HepG2 (cell line): Measurements from ENCODE around the gene HES3. TPM values are rescaled to one million over a fixed set of nuclear protein-coding genes. Genes with fewer than 3 reads are reported as not detected.

ENCODE experiments used
- ATRX ChIP-seq: sonication (generic); formaldehyde crosslinking; IDR thresholded peaks from 2 replicates; pipeline ENCODE4 v1.4.0; 2020; ENCODE audit warnings: missing genetic modification reagents, borderline replicate concordance
- ELF4 ChIP-seq: sonication (generic); formaldehyde crosslinking; IDR thresholded peaks from 2 replicates; pipeline ENCODE4 v1.5.0; 2020; ENCODE audit warnings: missing genetic modification reagents, mild to moderate bottlenecking, moderate library complexity, borderline replicate concordance
- GATAD2A ChIP-seq: IDR thresholded peaks from 2 replicates; pipeline ENCODE4 v1.6.1; 2016
- MEIS2 ChIP-seq: sonication (generic); formaldehyde crosslinking; IDR thresholded peaks from 2 replicates; pipeline ENCODE4 v1.9.0; 2021; ENCODE audit warnings: mild to moderate bottlenecking, missing genetic modification reagents
- NFKB2 ChIP-seq: sonication (generic); formaldehyde crosslinking; IDR thresholded peaks from 2 replicates; pipeline ENCODE4 v1.4.0; 2020; ENCODE audit warnings: missing genetic modification reagents, borderline replicate concordance
- ZFP1 ChIP-seq: IDR thresholded peaks from 2 replicates; pipeline ENCODE4 v1.6.1; 2016
- ZFP90 ChIP-seq: sonication (generic); formaldehyde crosslinking; IDR thresholded peaks from 2 replicates; pipeline ENCODE4 v1.8.0; 2022; ENCODE audit warnings: missing genetic modification reagents, mild to moderate bottlenecking, inconsistent platforms, borderline replicate concordance
- ZNF180 ChIP-seq: sonication (generic); formaldehyde crosslinking; IDR thresholded peaks from 2 replicates; pipeline ENCODE4 v1.4.0; 2020; ENCODE audit warnings: low read depth, missing genetic modification reagents, borderline replicate concordance
- ZNF232 ChIP-seq: sonication (generic); formaldehyde crosslinking; IDR thresholded peaks from 2 replicates; pipeline ENCODE4 v1.4.0; 2020; ENCODE audit warnings: missing genetic modification reagents, borderline replicate concordance
- ZNF256 ChIP-seq: sonication (generic); formaldehyde crosslinking; conservative IDR thresholded peaks from 2 replicates; pipeline ENCODE4 v1.4.0; 2020; ENCODE audit warnings: missing genetic modification reagents
- ZNF292 ChIP-seq: sonication (generic); formaldehyde crosslinking; IDR thresholded peaks from 2 replicates; pipeline ENCODE4 v1.8.1; 2022; ENCODE audit warnings: mild to moderate bottlenecking, low read depth, missing genetic modification reagents, borderline replicate concordance
- ZNF317 ChIP-seq: sonication (generic); formaldehyde crosslinking; IDR thresholded peaks from 2 replicates; pipeline ENCODE4 v1.5.0; 2020; ENCODE audit warnings: mild to moderate bottlenecking, missing genetic modification reagents
- ZNF329 ChIP-seq: sonication (generic); formaldehyde crosslinking; IDR thresholded peaks from 2 replicates; pipeline ENCODE4 v1.9.0; 2021; ENCODE audit warnings: low read depth, mild to moderate bottlenecking, missing genetic modification reagents
- ZNF333 ChIP-seq: sonication (generic); formaldehyde crosslinking; IDR thresholded peaks from 2 replicates; pipeline ENCODE4 v1.4.0; 2020; ENCODE audit warnings: mild to moderate bottlenecking, missing genetic modification reagents, borderline replicate concordance
- ZNF367 ChIP-seq: sonication (generic); formaldehyde crosslinking; IDR thresholded peaks from 2 replicates; pipeline ENCODE4 v1.4.0; 2020; ENCODE audit warnings: missing genetic modification reagents, borderline replicate concordance
- ZNF607 ChIP-seq: sonication (generic); formaldehyde crosslinking; IDR thresholded peaks from 2 replicates; pipeline ENCODE4 v1.5.1; 2020; ENCODE audit warnings: missing genetic modification reagents, mild to moderate bottlenecking, borderline replicate concordance
- ZNF678 ChIP-seq: sonication (generic); formaldehyde crosslinking; IDR thresholded peaks from 2 replicates; pipeline ENCODE4 v1.4.0; 2020; ENCODE audit warnings: mild to moderate bottlenecking, missing genetic modification reagents
- ZNF883 ChIP-seq: sonication (generic); formaldehyde crosslinking; IDR thresholded peaks from 2 replicates; pipeline ENCODE4 v1.5.1; 2020; ENCODE audit warnings: mild to moderate bottlenecking, missing genetic modification reagents; ENCODE audit errors: not compliant biosample characterization
- polyA plus RNA-seq, 8 experiments: library from polyadenylated mRNA; depleted of rRNA in 3 of 8; stranded (reverse) in 7 of 8; unstranded in 1 of 8; fragments of >200 nt; fragmentation: Illumina TruSeq in 4 of 8; extraction: Trizol in 4 of 8; gene quantifications; 2 replicates each; pipeline versions ENCODE4 v1.2.1 to v1.2.3, GENCODE V29; 2011 to 2016; ENCODE audit warnings: low read depth in 4 of 8, missing spikeins in 1 of 8, mixed read lengths in 1 of 8; ENCODE audit not compliant: insufficient read depth in 1 of 8
- total RNA-seq, 5 experiments: library from RNA; depleted of rRNA; stranded (reverse); fragments of >200 nt; fragmentation: Illumina TruSeq; extraction: Trizol; gene quantifications; 2 replicates each; pipeline ENCODE4 v1.2.3, GENCODE V29; 2016; ENCODE audit warnings: low read depth in 1 of 5
- TF ChIP-seq, protein P1 (sequence below): sonication (generic); formaldehyde crosslinking; IDR thresholded peaks from 2 replicates; pipeline ENCODE4 v1.5.0; 2020; ENCODE audit warnings: missing genetic modification reagents
- TF ChIP-seq, protein P2 (sequence below): sonication (generic); formaldehyde crosslinking; IDR thresholded peaks from 2 replicates; pipeline ENCODE4 v1.5.1; 2020; ENCODE audit warnings: missing genetic modification reagents, mild to moderate bottlenecking, borderline replicate concordance
- TF ChIP-seq, protein P3 (sequence below): sonication (generic); formaldehyde crosslinking; IDR thresholded peaks from 2 replicates; pipeline ENCODE4 v1.4.0; 2020; ENCODE audit warnings: missing genetic modification reagents, low read depth, mild to moderate bottlenecking, borderline replicate concordance
- TF ChIP-seq, protein P4 (sequence below): sonication (generic); formaldehyde crosslinking; IDR thresholded peaks from 2 replicates; pipeline ENCODE4 v1.9.0; 2022; ENCODE audit warnings: missing genetic modification reagents, mild to moderate bottlenecking, borderline replicate concordance
- TF ChIP-seq, protein P5 (sequence below): sonication (generic); formaldehyde crosslinking; IDR thresholded peaks from 2 replicates; pipeline ENCODE4 v1.4.0; 2020; ENCODE audit warnings: missing genetic modification reagents

Gene HES3
- total and polyA plus RNA-seq, 2 of the 13 experiments (the other 11 are each of a cell fraction or from before 2014, with no cell fraction given) = not detected

DNA sequence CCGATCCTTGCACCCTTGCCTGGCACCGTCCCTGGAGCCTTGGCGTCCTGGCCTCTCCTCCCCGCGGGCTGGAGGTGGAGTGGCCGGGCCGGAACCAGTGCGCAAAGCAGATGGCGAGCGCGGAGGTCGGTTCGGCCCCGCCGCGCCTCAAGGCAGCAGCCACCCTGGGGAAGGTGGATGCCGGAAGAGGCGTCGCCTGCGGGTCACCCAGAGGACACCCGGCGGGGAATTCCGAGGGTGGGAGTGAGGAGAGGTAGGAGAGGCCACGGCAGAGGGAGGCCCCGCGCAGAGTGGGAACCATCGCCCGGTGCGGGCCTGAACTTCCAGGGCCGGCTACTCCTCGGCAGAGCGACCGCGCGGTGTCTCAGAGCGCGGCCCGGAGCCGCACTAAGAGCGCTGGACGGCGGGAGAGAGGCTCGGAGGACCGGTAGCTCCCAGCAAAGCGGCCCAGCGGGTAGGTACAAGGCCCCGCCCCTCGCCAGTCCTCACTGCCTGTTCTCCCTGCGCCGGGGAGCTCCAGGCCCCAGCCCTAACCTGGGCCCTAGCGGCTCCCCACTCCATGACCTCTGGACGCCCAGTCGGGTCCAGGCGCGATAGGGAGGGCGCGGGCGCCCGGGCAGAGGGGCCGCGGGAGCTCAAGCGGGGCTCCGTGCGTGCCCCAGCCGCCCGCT, 38.0 kb upstream of the HES3 start, which contains the start of gene RNF207 (continued):
- peak; percentile 38 for TF ChIP-seq ZNF232 (CRISPR knock-in tag)
- TF ChIP-seq ZNF317 (CRISPR knock-in tag) = peak; percentile 73
- TF ChIP-seq ATRX = no peak
- no peak; the same call in 1 of the 2 replicates for TF ChIP-seq ZNF292 (CRISPR knock-in tag)
- TF ChIP-seq ZNF333 (CRISPR knock-in tag) = peak; percentile 66; the same call in 1 of the 2 replicates
- TF ChIP-seq, protein P1, sequence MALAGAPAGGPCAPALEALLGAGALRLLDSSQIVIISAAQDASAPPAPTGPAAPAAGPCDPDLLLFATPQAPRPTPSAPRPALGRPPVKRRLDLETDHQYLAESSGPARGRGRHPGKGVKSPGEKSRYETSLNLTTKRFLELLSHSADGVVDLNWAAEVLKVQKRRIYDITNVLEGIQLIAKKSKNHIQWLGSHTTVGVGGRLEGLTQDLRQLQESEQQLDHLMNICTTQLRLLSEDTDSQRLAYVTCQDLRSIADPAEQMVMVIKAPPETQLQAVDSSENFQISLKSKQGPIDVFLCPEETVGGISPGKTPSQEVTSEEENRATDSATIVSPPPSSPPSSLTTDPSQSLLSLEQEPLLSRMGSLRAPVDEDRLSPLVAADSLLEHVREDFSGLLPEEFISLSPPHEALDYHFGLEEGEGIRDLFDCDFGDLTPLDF (CRISPR knock-in tag) = peak; percentile 66; the same call in 1 of the 2 replicates
- TF ChIP-seq ZNF883 (CRISPR knock-in tag) = peak; percentile 43
- TF ChIP-seq GATAD2A = peak; percentile 29; the same call in 1 of the 2 replicates
- TF ChIP-seq, protein P2, sequence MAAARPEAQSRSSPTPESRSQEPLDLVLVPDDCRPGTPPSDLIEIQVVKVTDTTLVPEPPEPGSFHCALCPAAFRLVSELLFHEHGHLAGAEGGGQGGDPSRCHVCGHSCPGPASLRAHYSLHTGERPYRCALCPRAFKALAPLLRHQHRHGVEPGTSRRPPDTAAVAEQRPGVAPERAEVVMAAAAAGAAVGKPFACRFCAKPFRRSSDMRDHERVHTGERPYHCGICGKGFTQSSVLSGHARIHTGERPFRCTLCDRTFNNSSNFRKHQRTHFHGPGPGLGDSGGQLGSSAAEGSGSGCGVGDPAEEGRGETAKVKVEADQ = peak; percentile 54; the same call in 1 of the 2 replicates
- TF ChIP-seq ZNF607 (CRISPR knock-in tag) = peak; percentile 45; the same call in 1 of the 2 replicates
- no peak for TF ChIP-seq ZNF180 (CRISPR knock-in tag)
- 0 out of 2 replicates have a peak, but pooled peaks have one; percentile 34 for TF ChIP-seq ZNF256 (CRISPR knock-in tag)
- TF ChIP-seq, protein P3, sequence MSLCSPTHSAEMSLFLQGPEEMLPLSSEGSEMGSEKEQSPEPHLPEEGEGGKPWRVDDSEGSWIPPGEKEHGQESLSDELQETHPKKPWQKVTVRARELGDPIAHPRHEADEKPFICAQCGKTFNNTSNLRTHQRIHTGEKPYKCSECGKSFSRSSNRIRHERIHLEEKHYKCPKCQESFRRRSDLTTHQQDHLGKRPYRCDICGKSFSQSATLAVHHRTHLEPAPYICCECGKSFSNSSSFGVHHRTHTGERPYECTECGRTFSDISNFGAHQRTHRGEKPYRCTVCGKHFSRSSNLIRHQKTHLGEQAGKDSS = no peak
- TF ChIP-seq ZNF329 (CRISPR knock-in tag) = peak; percentile 63; the same call in 1 of the 2 replicates
- TF ChIP-seq ELF4 = no peak
- TF ChIP-seq ZNF678 = no peak; the same call in 1 of the 2 replicates
- TF ChIP-seq, protein P4, sequence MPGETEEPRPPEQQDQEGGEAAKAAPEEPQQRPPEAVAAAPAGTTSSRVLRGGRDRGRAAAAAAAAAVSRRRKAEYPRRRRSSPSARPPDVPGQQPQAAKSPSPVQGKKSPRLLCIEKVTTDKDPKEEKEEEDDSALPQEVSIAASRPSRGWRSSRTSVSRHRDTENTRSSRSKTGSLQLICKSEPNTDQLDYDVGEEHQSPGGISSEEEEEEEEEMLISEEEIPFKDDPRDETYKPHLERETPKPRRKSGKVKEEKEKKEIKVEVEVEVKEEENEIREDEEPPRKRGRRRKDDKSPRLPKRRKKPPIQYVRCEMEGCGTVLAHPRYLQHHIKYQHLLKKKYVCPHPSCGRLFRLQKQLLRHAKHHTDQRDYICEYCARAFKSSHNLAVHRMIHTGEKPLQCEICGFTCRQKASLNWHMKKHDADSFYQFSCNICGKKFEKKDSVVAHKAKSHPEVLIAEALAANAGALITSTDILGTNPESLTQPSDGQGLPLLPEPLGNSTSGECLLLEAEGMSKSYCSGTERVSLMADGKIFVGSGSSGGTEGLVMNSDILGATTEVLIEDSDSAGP (CRISPR knock-in tag) = peak; percentile 39; the same call in 1 of the 2 replicates
- peak; percentile 66 for TF ChIP-seq ZFP90
- no peak for TF ChIP-seq ZFP1 (CRISPR knock-in tag)
- TF ChIP-seq MEIS2 (CRISPR knock-in tag) = peak; percentile 51
- TF ChIP-seq ZNF367 (CRISPR knock-in tag) = peak; percentile 40; the same call in 1 of the 2 replicates
- TF ChIP-seq, protein P5, sequence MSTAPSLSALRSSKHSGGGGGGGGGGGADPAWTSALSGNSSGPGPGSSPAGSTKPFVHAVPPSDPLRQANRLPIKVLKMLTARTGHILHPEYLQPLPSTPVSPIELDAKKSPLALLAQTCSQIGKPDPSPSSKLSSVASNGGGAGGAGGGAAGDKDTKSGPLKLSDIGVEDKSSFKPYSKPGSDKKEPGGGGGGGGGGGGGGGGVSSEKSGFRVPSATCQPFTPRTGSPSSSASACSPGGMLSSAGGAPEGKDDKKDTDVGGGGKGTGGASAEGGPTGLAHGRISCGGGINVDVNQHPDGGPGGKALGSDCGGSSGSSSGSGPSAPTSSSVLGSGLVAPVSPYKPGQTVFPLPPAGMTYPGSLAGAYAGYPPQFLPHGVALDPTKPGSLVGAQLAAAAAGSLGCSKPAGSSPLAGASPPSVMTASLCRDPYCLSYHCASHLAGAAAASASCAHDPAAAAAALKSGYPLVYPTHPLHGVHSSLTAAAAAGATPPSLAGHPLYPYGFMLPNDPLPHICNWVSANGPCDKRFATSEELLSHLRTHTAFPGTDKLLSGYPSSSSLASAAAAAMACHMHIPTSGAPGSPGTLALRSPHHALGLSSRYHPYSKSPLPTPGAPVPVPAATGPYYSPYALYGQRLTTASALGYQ (CRISPR knock-in tag) = peak; percentile 42; the same call in 1 of the 2 replicates
- TF ChIP-seq NFKB2 (CRISPR knock-in tag) = peak; percentile 80; the same call in 1 of the 2 replicates
